HG03025 (cell line): ENCODE measurements around the gene LRMDA.

Experiments
- ATAC-seq: cut with Tn5 transposase; IDR thresholded peaks from one replicate; pipeline ENCODE4 v1.9.1; 2021; ENCODE audit warnings: mild to moderate bottlenecking, moderate library complexity; ENCODE audit not compliant: unreplicated experiment, low FRiP score

Gene LRMDA

DNA sequence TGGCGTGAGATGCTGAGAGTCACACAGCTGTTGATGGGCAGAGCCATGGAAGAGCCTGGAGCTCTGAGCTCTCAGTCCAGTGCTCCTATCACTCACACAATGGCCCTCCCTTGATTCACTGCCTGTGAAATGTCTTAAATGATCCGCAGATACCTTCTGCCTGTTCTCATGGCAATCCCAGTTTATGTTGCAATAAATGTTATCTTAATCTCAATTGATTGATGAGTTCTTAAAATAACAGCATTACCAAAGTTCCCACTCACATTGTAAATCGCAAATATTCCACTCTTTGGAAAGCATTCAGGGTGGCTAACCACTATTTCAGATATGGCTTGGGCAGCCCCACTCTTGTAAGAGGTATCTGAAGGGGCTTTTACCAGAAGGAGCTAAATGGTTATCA lies 865.5 kb downstream of the LRMDA start:
- ATAC-seq: no peak

DNA sequence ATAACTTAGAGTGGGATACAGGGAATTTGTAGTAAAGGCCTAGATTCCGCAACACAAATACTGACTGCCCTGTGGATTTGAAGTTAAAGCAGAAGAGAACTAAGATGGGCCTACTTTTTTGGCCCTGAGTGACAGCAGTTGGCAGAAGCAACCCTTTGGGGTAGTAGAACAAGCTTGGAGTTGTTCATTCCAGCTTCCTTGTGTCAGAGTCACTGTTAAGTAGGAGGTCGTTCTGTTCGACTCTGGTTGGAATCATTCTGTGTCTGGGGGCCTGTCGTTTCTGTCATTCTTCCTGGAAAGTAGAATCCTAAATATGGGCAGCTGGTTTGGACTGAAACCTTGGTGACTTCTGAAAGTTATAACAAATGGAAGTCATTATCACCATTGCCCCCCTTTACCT lies 865.9 kb downstream of the LRMDA start:
- no peak for ATAC-seq

DNA sequence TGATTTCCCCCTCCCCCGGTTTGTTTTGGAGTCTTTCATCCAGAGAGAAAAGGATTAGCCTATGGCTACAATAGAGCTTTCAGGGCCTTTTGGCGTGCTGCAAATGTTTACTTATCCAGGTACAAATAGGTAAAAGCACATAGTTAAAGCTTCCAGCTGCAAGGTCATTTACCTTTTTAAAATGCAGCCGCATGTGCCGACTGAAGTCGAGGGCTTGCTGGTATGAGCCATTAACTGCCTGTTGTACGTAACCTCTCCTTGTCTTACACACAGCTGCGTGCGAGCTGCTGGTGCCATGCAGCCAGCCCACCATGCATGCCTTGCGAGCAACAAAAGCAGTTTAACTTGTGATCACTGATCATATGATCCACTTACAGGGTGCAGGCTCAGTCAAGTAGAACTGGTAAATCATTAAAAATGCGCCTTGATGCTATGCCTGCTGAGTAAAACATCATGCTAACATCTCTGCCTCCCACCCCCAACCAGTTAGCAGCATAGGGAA lies 866.4 kb downstream of the LRMDA start:
- ATAC-seq: no peak

DNA sequence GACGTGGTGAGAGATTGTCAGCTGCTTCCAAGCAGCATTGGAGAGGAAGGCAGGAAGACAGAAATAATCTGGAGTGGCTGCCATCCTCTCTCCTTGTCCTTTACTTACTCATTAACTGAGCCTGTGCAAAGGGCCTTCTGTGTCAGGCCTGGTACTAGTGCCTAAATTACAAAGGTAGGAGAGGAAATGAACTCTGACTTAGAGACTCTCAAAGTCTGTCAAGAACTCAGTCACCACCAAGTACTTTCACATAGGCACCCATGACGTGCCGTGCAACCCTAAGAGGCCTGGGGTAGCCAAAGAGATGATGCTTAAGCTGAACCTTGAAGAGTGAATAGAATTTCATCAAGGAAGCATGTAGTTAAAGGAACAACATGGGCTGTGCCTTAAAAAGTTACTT lies 866.9 kb downstream of the LRMDA start:
- no peak for ATAC-seq

DNA sequence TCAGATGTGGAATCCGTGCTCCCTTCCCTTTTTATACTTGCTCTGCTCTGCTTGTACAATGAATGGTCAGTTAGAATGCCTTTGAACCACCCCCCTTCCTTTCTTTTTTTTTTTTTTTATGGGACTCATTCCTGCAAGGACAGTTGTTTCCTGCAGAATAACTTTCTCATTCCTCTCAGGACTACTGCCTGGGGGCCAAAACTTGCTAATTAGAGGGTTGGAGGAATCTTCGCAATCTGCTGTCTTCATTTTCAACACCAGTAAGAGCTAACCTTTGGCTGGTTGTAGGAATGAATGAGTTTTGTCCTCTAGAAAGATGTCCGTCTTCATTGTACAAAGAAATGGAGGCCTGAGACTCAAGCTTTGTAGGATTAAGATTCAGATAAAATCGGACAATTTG lies 868.1 kb downstream of the LRMDA start:
- ATAC-seq: no peak

DNA sequence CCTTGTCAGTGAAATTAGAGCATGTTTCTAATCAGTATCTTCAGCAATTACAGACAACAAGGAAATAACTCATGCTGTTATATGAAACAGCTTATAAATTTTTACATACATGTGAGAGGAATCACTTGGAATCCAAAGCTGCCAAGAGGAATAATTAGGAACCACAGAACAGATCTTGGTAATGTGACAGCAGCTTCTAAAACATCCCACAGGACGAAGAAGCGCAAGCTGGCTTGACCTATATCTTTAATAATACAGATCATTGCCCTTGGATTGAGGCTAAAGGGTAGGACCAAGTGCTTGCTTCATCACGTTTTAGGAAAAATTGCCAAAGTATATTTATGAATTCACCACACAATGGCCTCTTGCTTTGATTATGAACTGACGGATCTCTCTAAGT lies 869.8 kb downstream of the LRMDA start:
- ATAC-seq: no peak

DNA sequence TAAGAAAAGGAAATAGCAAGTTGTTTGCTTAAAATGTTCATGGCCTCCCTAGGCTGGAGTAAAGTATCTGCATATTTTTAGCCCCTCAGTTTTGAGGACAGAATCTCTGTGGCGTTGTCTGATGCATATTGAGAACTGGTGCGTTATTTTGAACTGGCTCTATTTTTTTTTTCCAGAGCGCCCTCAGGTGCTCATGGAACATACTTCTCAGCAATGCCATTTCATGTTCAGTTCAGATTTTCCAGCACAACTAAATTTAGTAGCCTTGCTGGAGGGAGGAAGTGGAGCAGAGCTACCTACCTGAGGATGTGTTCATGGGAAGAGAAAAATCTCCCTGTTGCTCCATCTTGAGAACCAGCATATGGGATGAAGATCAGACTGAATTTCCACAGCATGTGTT lies 870.5 kb downstream of the LRMDA start:
- no peak for ATAC-seq

DNA sequence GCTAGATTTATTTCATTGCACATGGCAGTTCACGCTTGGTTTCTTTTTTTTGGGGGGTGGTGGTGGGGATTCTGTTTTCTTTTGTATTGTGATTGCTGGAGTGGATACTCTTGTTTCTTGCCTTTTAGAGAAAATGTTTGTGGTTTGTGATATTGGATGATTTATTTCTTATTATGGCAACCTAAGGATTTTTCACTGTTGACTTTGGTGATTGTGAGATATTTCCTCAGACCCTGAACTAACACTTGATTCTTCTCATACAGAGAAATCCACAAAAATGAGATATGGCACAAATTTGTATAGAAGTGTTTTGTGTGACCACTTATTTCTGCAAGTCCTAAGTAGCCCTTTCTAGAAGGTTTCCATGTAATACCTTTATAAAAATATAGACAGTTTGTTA lies 871.1 kb downstream of the LRMDA start:
- no peak for ATAC-seq

DNA sequence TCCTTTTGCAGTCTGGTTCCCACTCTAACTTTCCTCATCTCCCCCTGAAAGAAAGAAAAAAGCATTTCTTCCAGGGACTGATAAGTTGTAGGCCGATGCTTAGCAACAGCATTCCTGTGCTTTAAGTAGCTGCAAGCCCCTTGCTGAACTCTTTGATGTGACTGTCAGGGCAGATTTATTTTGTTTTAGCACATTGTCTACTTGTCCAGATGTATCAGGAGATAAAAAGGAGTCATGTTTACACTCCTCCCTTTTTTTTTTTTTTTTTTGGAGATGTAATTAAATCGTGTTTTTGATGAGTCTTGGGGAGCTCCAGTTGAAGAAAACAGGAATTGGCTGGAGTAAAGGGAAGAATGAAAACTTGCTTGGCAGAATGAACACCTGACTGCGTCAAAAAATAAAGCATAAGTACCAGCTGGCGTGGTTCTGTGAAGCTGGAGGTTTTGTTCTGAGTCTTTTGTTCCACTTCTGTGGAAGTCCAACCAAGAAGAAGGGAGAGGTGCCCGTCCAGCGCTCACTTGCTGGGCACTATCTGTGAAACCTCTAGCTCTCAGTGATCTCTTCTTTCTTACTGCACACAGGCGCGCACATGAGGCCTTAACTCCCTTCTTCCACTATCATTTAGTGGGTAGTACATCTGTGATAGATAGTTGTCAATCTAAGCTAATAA lies 871.7 kb downstream of the LRMDA start:
- no peak for ATAC-seq

DNA sequence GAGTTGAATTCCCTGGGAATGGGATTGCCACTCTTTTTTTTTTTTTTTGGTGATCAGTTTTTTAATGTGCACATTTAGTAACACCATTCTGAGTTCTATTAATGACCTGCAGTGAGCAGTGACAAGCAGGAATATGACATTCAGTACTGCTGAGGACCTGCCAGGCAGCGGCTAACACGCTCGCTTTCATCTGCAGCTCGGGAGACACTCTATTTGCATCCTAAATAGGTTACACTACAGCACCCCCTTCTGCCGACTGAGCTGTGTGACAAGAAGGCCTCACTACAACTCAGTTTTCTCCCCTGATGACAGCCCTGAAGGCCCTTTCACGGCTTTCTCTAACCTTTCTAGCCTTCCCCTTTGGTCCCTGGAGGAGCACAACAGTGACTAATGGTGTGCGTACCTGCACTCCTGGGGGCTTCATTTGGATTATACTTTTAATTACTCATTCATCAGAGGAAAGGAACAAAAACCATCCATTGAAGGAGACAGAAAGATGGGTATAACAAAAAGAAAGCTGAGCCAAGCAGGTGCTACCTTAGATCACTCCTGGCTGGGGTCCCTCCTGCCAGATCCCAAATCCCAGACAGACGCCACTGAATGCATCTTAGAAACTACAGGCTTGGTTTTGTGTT lies 872.4 kb downstream of the LRMDA start:
- ATAC-seq: peak; percentile 47

DNA sequence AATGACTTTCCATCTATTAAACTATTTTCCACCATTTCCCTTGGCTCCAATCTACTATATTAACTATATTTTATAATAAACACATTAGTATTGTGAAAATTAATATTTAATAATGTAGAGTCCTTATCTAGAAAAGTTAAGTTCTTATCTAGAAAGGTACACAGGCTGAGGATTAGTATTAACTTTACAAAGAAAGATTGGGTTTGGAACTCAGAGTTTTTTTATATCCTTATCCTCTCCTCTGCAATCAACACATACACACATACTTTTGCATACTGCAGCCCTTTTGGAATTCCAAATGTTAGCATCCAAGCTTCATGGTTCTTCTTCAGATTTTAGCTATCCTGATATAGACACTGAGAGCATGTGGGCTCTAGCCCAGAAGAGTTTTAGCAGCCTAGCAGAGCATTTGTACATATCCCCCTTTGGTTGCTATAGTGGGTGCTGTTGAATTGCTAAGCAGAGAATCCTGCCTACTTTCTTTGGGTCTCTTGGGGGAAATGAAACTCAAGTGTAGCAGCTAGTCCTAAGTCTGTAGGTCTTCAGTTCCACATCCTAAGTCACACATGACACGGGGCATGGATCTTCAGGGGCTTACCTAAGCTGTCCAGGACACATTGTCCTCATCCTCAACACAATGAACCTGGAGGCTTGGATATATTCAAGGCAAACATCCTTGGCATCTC lies 874.6 kb downstream of the LRMDA start:
- no peak for ATAC-seq

DNA sequence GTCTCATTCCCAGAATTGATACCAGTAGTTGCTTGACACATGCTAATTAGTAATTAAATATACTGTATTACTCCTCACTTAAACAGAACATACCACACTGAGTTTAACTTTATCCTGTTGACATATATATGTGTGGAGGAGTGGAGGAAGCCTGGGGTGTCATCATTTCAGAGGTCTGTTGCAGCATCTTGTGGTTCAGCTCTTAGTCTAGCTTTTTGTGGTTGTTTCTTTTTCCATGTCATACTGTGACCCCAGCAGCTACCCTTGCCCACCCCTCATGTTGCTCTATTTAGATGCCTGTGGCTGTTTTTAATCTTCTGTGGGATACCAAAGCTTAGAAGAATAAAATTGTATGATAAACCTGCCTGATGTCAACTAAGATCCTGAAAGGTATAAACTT lies 875.4 kb downstream of the LRMDA start:
- ATAC-seq: no peak

DNA sequence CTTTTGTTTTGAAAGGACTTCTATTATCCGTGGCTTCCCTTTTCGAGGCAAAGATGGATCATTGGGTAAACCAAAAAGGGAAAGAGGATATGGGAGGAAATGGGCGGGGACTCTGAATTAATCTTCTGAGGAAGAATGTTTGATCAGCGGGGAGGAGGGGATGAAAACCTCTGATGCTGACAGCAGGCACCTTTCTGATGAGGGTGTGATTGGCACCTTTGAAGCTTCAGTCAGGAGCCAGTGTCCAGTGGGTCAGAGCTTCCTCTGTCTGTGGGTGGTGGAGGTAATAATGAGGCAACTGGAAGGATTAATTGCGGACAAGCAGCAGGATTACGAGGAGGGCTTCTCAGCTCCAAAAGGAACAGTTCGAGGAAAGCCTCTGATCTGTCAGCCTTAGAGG lies 877.6 kb downstream of the LRMDA start:
- no peak for ATAC-seq

DNA sequence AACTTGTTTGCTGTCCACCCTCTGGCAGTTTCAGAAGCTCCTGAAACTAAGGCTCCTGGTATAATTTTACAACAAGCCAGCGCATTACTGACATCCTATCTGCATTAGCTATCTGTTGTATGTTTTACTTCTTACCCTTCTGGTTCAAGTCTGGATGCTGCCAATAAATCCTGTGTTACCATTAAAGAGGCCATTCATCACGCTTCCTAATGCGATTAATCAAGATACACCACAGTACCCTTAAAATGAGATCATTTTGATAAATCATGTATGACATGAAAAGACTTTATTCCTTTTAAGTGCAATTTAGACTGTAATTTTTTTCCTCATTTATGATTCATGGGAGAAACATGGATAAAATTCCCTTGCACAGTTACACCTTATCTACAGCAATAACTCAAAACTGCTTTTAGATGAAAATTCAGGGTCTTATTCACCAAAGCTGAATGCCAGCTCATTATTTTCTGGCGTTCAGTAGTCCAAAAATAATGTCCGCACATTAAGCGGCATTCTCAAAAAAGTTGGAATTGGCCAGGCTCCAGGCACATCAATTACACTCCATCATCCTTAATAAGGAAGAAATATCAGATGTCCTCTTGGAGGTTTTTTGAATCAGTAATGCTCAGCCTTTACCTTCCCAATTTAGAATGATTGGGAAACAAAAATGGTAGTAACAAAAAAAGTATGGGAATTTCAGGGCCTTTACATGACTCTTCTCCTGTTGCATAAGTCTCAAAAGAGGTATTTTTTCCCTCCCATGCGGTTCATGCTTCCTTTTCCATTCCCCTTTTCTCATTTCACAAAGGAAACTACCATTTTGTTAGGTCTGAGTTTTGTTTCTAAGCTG lies 878.5 kb downstream of the LRMDA start:
- ATAC-seq: no peak

DNA sequence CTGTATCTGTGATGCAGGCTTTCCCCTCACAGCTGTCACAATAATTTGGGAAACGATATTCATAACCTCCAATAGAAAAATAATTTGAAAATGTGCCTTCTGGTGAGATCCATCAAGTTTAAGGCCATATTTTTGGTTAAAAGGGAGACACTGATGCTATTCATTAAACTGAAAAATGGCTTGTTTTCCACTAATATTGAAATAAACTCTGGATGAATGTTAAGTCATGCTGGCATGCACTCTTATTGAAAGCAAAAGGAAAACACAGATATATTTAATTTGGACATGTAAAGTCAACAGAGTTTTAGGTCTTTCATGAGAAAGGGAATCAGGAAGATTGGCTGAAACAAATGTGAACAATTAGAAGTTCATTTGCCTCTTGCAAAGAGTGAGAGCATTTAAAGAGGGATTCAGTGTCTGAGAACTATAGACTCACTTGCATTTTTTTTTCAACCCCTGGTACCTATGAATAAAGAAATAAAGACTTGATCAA lies 879.2 kb downstream of the LRMDA start:
- no peak for ATAC-seq

DNA sequence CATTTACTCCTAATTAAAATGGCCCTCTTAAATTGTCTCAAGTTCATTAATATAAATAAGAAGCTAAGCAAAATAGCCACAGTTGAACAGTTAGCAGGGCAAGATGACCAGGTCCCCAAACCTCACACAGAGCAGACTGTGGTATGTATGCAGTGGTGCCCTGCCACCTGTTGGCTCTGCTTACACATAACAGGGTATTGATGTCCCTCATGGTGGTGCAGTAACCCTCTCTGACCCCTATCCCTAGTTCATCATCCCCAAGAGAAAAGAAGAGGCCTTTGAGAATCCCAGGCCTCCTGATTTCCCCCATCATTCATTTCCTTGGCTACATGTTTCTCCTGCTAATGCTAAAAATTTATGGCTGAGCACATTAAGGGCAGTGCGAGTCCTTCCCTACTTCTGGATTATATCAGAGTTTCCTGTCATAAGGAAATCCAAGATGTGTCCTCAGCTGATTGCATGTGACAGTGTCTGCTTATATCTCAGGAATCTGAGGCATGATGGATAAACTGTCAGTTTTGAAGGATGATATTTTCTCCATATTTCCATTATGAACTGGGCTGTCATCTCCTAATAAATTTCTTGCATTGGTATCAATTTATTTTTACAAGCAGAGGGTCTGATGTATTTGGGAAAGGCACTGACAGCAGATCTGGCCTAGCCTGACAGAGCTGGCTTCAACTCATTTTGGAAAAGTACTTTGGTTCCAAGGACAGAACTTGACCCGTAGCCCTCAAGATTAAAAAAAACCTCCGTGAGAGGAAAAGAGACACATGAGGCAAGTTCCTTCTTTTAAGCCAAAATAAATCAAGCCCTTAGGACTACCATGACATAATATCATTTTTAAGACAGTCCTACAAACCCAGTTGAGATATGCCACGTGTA lies 880.6 kb downstream of the LRMDA start:
- no peak for ATAC-seq

DNA sequence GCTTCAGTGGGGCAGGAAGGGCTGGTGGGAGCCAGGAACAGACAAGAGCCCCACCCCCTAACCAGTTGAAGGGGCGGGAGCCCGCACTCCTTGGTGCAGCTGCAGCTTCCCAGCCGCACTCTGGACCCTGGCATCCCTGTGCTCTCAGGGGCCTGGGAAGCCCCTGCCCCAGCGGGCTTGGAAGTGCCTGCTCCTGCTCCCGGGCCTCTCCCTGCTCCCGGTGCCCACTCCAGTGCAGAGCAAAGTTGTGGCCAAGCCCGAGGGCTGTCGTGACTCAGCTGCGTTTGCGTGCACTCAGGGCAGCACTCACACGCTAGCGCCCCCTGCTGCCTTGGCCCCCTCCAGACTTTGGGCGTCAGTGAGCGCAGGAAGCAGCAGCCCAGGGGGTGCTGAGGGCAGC lies 883.8 kb downstream of the LRMDA start:
- no peak for ATAC-seq

DNA sequence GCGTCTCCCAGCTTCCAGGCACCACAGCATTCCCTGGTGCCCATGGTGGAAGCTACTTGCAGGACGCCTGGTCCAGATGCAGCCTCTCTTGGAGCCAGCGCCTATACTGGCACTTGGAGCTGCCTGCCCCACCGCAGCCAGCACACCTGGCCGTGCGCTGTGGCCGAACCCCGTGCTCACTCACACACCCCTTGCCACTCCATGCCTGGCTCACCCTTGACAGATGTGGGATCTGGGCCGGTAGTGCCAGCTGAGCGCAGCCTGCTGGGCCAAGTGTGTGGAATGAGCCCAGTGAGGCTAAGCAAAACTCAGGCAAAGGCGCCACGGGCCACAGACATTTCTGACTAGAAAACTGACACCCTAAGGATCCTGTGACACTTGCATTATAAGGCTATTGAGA lies 884.8 kb downstream of the LRMDA start:
- no peak for ATAC-seq

DNA sequence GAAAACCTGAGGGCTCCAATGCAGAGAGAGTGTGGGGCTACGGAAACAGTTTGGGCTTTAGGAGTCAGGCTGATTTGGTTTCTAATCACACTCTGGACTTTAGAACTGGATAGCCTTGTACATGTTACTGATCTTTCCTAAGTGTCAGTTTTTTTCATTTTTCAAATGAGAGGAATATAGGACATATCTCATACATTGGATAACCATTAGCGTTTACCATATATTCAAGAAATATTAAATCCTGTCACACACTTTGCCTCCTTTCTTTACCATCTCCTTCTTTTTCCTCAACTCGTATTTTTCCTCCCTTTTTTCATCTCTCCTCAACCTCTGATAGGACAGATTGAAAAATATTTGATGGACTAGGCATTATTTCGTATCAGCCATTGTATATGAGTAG lies 885.7 kb downstream of the LRMDA start:
- no peak for ATAC-seq

DNA sequence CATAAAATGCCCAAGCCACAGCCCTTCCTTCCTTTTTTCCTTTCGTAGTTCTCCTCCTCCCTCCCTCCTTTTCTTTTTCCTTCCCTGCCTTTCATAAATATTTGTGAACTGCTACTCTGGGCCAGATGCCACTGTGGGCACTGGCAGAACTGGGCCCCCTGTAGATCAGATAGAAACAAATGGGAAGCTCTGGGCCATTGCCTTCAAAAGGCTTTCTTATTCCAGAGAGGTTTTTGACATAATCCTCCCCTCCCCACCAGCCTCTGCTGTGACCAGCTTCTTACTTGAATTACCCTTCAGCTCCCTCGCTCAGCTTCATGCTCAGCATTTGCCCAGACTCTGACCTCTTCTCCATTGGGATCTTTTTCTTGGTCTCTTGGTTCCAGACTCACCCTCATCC lies 886.8 kb downstream of the LRMDA start:
- no peak for ATAC-seq
